ENCODE measurements around the gene PFKP.

Gene PFKP

GRCh38 chr10:3137958-3138726 lies 70.8 kb downstream of the PFKP start:
- ChIA-PET CTCF (interaction anchor here (1.1 kb wide), 1 partner anchor 9 kb away, joined by 3 read pairs; no protein-coding TSS in a partner anchor), POLR2A (no interaction called here)

GRCh38 chr10:3139216-3139910 lies 72.0 kb downstream of the PFKP start:
- no peak for DNase-seq (ENCODE audit: extremely low spot score)
- CTCF ChIA-PET, result interaction anchor here (1.2 kb wide), 1 partner anchor 18 kb away, joined by 3 read pairs; no protein-coding TSS in a partner anchor
- POLR2A ChIA-PET, result interaction anchor here (0.5 kb wide), 1 partner anchor 38 kb away, joined by 3 read pairs; no protein-coding TSS in a partner anchor
- no peak for TF ChIP-seq CTCF (IDR thresholded peaks at IDR 0.05; ENCODE audit: control extremely low read depth, extremely low read depth, low read depth, missing control alignments)

More at GRCh38 chr10:3137958-3138726, 70.8 kb downstream of the PFKP start:
- DNase-seq (ENCODE audit: extremely low spot score), result no peak
- TF ChIP-seq CTCF (IDR thresholded peaks at IDR 0.05; ENCODE audit: control extremely low read depth, extremely low read depth, low read depth, missing control alignments), result no peak

GRCh38 chr10:3140280-3140679 lies 72.9 kb downstream of the PFKP start:
- no peak for DNase-seq (ENCODE audit: extremely low spot score)
- ChIA-PET POLR2A (no interaction called here), CTCF (interaction anchor here (1.2 kb wide), 1 partner anchor 17 kb away, joined by 3 read pairs; no protein-coding TSS in a partner anchor)

GRCh38 chr10:3141351-3142005 lies 74.1 kb downstream of the PFKP start:
- ChIA-PET POLR2A (interaction anchor here (0.6 kb wide), 1 partner anchor 41 kb away, joined by 11 read pairs; no protein-coding TSS in a partner anchor), CTCF (no interaction called here)
- no peak for DNase-seq (ENCODE audit: extremely low spot score)
- TF ChIP-seq CTCF (IDR thresholded peaks at IDR 0.05; ENCODE audit: control extremely low read depth, extremely low read depth, low read depth, missing control alignments), result no peak

More at GRCh38 chr10:3140280-3140679, 72.9 kb downstream of the PFKP start:
- TF ChIP-seq CTCF (IDR thresholded peaks at IDR 0.05; ENCODE audit: control extremely low read depth, extremely low read depth, low read depth, missing control alignments), result no peak

- DNase-seq (ENCODE audit: extremely low spot score), result no peak
- CTCF ChIA-PET, result no interaction called here
- no peak for TF ChIP-seq CTCF (IDR thresholded peaks at IDR 0.05; ENCODE audit: control extremely low read depth, extremely low read depth, low read depth, missing control alignments)
- POLR2A ChIA-PET, result interaction anchor here (0.6 kb wide), 1 partner anchor 41 kb away, joined by 11 read pairs; no protein-coding TSS in a partner anchor
Measured at GRCh38 chr10:3142146-3142875, 75.0 kb downstream of the PFKP start.

All from GM10248 (cell line).